GM10248 (cell line): ENCODE data around the gene USE1.

Experiments used
- CTCF ChIA-PET: fragments of 300-600 bp; sonication (Branson Sonifier 250); formaldehyde crosslinking; extraction: SDS; loops from one replicate; lab custom pipeline; 2021; ENCODE audit warnings: antibody characterized with exemption; lab: Yijun Ruan, JAX
- POLR2A ChIA-PET: fragments of 350-650 bp; sonication (Branson Sonifier 250); formaldehyde crosslinking; extraction: SDS; loops from one replicate; lab custom pipeline; 2020; ENCODE audit warnings: antibody characterized with exemption; lab: Yijun Ruan, JAX
- DNase-seq: peaks from one replicate; pipeline ENCODE4 v3.0.0; 2012; ENCODE audit errors: extremely low spot score
- CTCF ChIP-seq: IDR thresholded peaks from 2 replicates; pipeline ENCODE4 v1.5.1; 2012; ENCODE audit warnings: mild to moderate bottlenecking, low read depth; ENCODE audit errors: extremely low read depth, missing control alignments, control extremely low read depth

USE1 gene

GRCh38 chr19:17211547-17212446, 3.4 kb upstream of the USE1 start:
- POLR2A ChIA-PET = interaction anchor here (0.6 kb wide), 1 partner anchor 27 kb away, joined by 5 read pairs; no protein-coding TSS in a partner anchor
- CTCF ChIA-PET = interaction anchor here (1.3 kb wide), 1 partner anchor 24 kb away, joined by 4 read pairs; no protein-coding TSS in a partner anchor
- no peak for TF ChIP-seq CTCF
- DNase-seq = no peak

DNA sequence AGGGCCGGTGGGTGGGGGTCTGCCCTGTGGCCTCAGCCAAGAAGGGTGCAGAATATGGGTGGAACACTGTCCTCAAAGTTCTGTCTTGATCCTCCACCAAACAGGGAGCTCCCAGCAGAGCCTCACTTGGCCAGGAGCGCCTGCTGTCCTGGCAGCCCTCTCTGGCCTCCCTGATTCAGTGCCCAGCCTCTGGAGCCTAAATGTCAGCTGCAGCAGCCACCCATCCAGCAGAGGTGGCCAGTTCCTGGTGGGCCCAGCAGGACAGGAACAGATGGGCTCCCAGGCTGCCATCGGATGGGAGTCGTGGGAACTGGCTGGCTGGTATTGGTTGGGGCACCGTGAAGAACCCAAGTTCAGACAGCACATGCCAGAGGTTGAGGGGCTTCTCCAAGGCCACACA, 1.8 kb upstream of the USE1 start:
- CTCF ChIA-PET = no interaction called here
- no peak for TF ChIP-seq CTCF
- POLR2A ChIA-PET = interaction anchor here (0.6 kb wide), 1 partner anchor 24 kb away, joined by 3 read pairs; no protein-coding TSS in a partner anchor
- no peak for DNase-seq

GRCh38 chr19:17214508-17215126, 540 bp upstream of the USE1 start:
- no peak for TF ChIP-seq CTCF
- ChIA-PET POLR2A (interaction anchor here (0.6 to 1.8 kb wide), 5 partner anchors 10 to 1069 kb away, joined by 3 to 6 read pairs (median 5); partner anchors contain the start of genes BABAM1 and OCEL1), CTCF (interaction anchor here (1.1 to 2.0 kb wide), 2 partner anchors 11 to 45 kb away, joined by 4 to 5 read pairs; partner anchors contain the start of gene OCEL1)
- DNase-seq = no peak

DNA sequence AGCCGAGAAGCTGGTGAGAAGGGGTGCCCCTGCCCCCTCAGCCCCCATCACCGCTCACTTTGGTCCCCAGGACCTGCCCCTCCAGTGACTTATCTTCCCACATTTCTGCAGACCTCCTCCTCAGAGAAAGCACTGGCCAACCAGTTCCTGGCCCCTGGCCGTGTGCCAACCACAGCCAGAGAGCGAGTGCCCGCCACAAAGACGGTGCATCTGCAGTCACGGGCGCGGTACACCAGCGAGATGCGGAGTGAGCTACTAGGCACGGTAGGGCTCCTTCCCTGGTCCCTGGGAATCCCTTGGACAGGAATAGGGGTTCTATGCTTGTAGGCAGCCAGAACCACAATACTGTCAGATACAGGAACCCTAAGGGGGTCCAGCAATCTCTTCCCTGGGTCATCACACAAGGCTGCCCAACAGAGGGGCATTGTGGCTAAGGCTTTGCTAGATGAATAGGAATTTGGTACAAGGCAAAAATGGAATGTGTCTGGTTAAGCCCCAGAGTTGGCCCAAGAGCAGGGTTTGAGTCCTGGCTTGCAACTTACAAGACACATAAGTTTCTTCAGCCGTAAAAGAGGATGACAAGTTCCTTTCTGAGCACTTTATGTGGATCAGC, 1.0 kb downstream of the USE1 start:
- POLR2A ChIA-PET = interaction anchor here (1.8 kb wide), 1 partner anchor 12 kb away, joined by 4 read pairs; no protein-coding TSS in a partner anchor
- DNase-seq = no peak
- no peak for TF ChIP-seq CTCF
- CTCF ChIA-PET = interaction anchor here (1.0 to 2.0 kb wide), 3 partner anchors 11 to 65 kb away, joined by 3 to 4 read pairs (median 3); partner anchors contain the start of gene ANKLE1

- POLR2A ChIA-PET = no interaction called here
- CTCF ChIA-PET = no interaction called here
- TF ChIP-seq CTCF = no peak
- no peak for DNase-seq
Observed at GRCh38 chr19:17219286-17219685, 4.1 kb downstream of the USE1 start.
